ENCODE measurements around the gene DEFB129.

Gene DEFB129

GRCh38 chr20:257419-257818, 30.4 kb downstream of the DEFB129 start, which contains the start of gene DEFB132:
Gene DEFB132, plus strand, starts transcription at chr20:257724. Its CDS starts 55 bp downstream, at chr20:257779.
- DNase-seq, result no peak

- DNase-seq, result no peak
These were observed 31.3 kb downstream of the DEFB129 start for GRCh38 chr20:258269-258858.

- no peak for DNase-seq
These were observed 31.9 kb downstream of the DEFB129 start for GRCh38 chr20:258963-259362.

- DNase-seq, result no peak
These were observed 32.9 kb downstream of the DEFB129 start for GRCh38 chr20:259981-260380.

- DNase-seq, result no peak
These were observed 36.6 kb downstream of the DEFB129 start for GRCh38 chr20:263701-264100.

- DNase-seq, result peak; percentile 93
These were observed 39.8 kb downstream of the DEFB129 start for GRCh38 chr20:266596-267562.

- no peak for DNase-seq
These were observed 43.5 kb downstream of the DEFB129 start for GRCh38 chr20:270517-270916.

GRCh38 chr20:271069-271468, 44.0 kb downstream of the DEFB129 start:
- no peak for DNase-seq

- DNase-seq, result no peak
These were observed 44.5 kb downstream of the DEFB129 start for GRCh38 chr20:271528-271927.

GRCh38 chr20:272718-273117, 45.7 kb downstream of the DEFB129 start:
- no peak for DNase-seq

GRCh38 chr20:273884-274283, 46.8 kb downstream of the DEFB129 start:
- no peak for DNase-seq

GRCh38 chr20:275791-276190, 48.7 kb downstream of the DEFB129 start:
- no peak for DNase-seq

GRCh38 chr20:276620-277495, 49.8 kb downstream of the DEFB129 start:
- no peak for DNase-seq

GRCh38 chr20:277496-277781, 50.4 kb downstream of the DEFB129 start:
- DNase-seq, result no peak

GRCh38 chr20:278181-278580, 51.1 kb downstream of the DEFB129 start:
- no peak for DNase-seq

- DNase-seq, result no peak
These were observed 51.8 kb downstream of the DEFB129 start for GRCh38 chr20:278607-279571.

Measured in stimulated activated CD4-positive, alpha-beta T cell treated with anti-CD3 and anti-CD28 coated beads, Interleukin-4, amount 100 ng/mL, for 24 hours (primary cell).